Memory B cell (primary cell): ENCODE measurements around the gene CCT7.

Experiments used
- ATAC-seq: fragments of 150-1000 bp; cut with Tn5 transposase; 2 replicates; pipeline ENCODE4 v1.10.0; 2021; ENCODE audit warnings: low read depth, mild to moderate bottlenecking, moderate library complexity
- DNase-seq, 2 donors: peaks; one replicate each; pipeline ENCODE4 v3.0.0; 2022; ENCODE audit warnings: low spot score in 2 of 2
- H3K27ac Mint-ChIP-seq: one replicate; pipeline ENCODE4 v1.8.0; 2022; ENCODE audit warnings: mild to moderate bottlenecking, moderate library complexity, mixed read lengths
- H3K27me3 Mint-ChIP-seq: one replicate; pipeline ENCODE4 v1.8.0; 2022; ENCODE audit warnings: mixed read lengths
- H3K36me3 Mint-ChIP-seq: one replicate; pipeline ENCODE4 v1.8.0; 2022; ENCODE audit warnings: mild to moderate bottlenecking, mixed read lengths
- H3K4me1 Mint-ChIP-seq: one replicate; pipeline ENCODE4 v1.8.0; 2022; ENCODE audit warnings: mixed read lengths
- H3K4me3 Mint-ChIP-seq: one replicate; pipeline ENCODE4 v1.8.0; 2022; ENCODE audit warnings: mild to moderate bottlenecking, moderate library complexity, mixed read lengths
- H3K9me3 Mint-ChIP-seq: one replicate; pipeline ENCODE4 v1.8.0; 2022; ENCODE audit warnings: mixed read lengths

CCT7 gene

DNA sequence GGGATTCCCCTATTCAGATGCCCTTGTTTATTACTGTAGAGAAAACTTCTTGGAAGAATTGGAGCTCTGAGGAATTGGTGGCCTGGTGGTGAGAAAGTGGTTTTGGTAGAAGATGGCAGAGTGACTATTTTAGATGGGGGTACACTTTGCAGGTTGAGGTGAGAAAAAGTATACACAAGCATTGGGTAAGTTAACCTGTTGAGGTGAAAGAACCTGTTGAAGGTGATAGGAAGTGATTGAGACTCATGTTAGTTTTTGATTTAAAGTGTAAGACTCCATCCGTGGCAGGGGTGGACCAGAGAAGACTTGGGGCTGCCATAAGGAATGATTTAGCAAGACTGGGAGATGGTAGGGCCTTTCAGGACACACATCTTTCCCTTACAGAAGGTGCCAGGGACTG lies 3.1 kb downstream of the CCT7 start:
- H3K27me3 Mint-ChIP-seq, result no peaks in the 10 kb centered on the region
- H3K36me3 Mint-ChIP-seq, result peaks cover 4% of the 10 kb centered on the region
- H3K9me3 Mint-ChIP-seq, result no peaks in the 10 kb centered on the region
- peak overlapping the region; percentile 1 for H3K27ac Mint-ChIP-seq
- no peak overlapping the region for H3K4me3 Mint-ChIP-seq
- peaks cover 26% of the 10 kb centered on the region for H3K4me1 Mint-ChIP-seq
- DNase-seq (no peak), ATAC-seq (no peak)

DNA sequence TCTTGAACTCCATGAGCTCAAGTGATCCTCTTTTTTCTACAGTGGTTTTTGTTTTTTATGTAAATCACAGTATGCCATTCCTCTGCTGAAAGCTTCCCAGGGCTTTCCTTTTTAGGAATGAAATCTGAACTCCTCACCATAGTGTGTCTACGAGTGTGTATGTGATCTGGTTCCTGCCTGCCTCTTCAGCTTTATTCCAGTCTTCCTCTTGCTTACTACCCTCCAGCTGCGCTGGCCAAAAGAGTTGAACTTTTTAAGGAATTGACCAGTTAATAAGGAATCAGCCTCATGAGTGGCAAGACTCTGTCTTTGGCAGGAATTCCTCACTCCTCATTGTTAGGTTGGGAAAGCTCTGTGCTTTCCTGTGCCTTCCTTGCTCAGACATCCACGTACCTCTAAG lies 4.0 kb downstream of the CCT7 start:
- Mint-ChIP-seq H3K36me3 (peaks cover 4% of the 10 kb centered on the region), H3K27me3 (no peaks in the 10 kb centered on the region), H3K4me1 (peaks cover 21% of the 10 kb centered on the region), H3K4me3 (no peak overlapping the region), H3K9me3 (no peaks in the 10 kb centered on the region), H3K27ac (no peak overlapping the region)
- DNase-seq, result no peak
- ATAC-seq, result no peak

GRCh38 chr2:73238976-73239375 lies 4.9 kb downstream of the CCT7 start:
- Mint-ChIP-seq H3K4me3 (no peak overlapping the region), H3K27ac (no peak overlapping the region), H3K9me3 (no peaks in the 10 kb centered on the region), H3K27me3 (no peaks in the 10 kb centered on the region), H3K36me3 (peaks cover 4% of the 10 kb centered on the region), H3K4me1 (peaks cover 21% of the 10 kb centered on the region)
- ATAC-seq (no peak), DNase-seq (no peak)

DNA sequence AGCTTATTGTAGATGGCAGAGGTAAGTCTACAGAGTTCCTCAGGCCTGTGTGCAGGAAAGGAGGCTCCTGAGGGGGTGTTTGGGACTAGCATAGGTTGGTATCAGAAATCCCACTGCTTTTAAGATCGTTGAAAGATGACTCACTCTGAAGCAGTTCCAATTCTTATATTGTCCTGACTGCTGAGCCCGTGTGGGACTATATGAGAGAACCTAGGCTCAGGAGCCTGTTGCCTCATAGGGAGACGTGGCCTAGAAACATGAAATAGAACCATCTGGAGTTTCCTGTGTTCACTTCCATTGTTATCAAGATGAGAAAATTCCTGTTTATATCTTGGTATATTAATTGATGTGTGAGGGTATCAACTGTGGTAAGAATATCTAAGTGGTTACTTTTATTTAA lies 5.7 kb downstream of the CCT7 start:
- Mint-ChIP-seq H3K36me3 (peaks cover 4% of the 10 kb centered on the region), H3K4me1 (peaks cover 20% of the 10 kb centered on the region), H3K4me3 (no peak overlapping the region), H3K27ac (no peak overlapping the region), H3K9me3 (no peaks in the 10 kb centered on the region), H3K27me3 (no peaks in the 10 kb centered on the region)
- no peak for ATAC-seq
- no peak for DNase-seq

DNA sequence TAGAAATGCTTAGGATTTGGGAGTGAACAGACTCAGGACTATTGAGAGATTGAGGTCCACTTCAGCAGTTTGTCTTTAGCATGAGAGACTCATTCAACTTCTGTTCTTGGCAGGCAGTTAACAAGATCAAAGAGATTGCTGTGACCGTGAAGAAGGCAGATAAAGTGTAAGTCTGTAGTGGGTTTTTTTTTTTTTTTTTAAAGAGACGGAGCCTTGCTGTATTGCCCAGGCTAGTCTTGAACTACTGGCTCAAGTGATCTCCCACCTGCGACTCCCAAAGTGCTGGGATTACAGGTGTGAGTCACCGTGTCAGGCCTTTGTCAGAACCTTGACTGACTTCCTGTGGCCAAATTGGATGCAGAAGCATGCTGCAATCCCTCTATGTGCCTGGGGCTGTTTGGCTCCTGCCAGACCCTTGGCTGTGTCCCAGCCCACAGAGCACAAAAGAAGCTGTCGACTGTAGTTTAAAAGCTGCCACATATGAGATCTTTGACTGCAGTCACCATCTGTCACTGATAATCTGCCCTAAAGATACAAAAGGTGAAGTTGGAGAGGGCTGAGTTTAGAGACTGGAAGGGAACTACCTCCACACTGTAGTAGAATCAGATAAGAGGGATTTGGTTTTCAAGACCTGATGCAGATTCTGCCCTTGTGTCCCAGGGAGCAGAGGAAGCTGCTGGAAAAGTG lies 9.9 kb downstream of the CCT7 start:
- Mint-ChIP-seq H3K9me3 (no peaks in the 10 kb centered on the region), H3K4me1 (peaks cover 4% of the 10 kb centered on the region), H3K36me3 (peaks cover 22% of the 10 kb centered on the region), H3K27me3 (no peaks in the 10 kb centered on the region), H3K4me3 (no peak overlapping the region), H3K27ac (no peak overlapping the region)
- no peak for DNase-seq
- no peak for ATAC-seq

GRCh38 chr2:73244580-73244979 lies 10.5 kb downstream of the CCT7 start:
- H3K36me3 Mint-ChIP-seq, result peaks cover 23% of the 10 kb centered on the region
- no peaks in the 10 kb centered on the region for H3K9me3 Mint-ChIP-seq
- peaks cover 4% of the 10 kb centered on the region for H3K4me1 Mint-ChIP-seq
- no peak for DNase-seq
- H3K4me3 Mint-ChIP-seq, result no peak overlapping the region
- H3K27me3 Mint-ChIP-seq, result no peaks in the 10 kb centered on the region
- H3K27ac Mint-ChIP-seq, result no peak overlapping the region
- ATAC-seq, result no peak

DNA sequence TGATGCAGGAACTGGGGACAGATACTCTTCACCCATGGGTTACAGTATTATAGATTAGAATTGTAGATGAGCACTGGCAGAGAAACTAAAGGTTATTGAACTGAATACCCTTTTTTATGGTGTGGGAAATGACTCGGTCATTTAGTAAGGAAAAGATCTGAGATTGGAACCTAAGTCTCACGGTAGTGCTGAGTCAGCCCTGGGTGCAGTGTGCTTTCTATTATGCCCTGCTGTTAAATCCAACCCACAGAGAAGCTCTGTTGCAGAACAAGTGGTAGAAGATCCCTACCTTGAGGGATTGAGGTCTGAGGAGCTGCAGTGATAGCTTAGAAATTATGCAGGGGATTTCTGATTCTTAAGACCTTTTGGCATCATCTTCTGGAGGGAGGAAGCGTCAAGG lies 12.7 kb downstream of the CCT7 start:
- DNase-seq, result no peak
- Mint-ChIP-seq H3K27me3 (no peaks in the 10 kb centered on the region), H3K27ac (peak overlapping the region; percentile 4), H3K36me3 (peaks cover 38% of the 10 kb centered on the region), H3K4me1 (peaks cover 4% of the 10 kb centered on the region), H3K4me3 (no peak overlapping the region), H3K9me3 (no peaks in the 10 kb centered on the region)
- ATAC-seq, result no peak

DNA sequence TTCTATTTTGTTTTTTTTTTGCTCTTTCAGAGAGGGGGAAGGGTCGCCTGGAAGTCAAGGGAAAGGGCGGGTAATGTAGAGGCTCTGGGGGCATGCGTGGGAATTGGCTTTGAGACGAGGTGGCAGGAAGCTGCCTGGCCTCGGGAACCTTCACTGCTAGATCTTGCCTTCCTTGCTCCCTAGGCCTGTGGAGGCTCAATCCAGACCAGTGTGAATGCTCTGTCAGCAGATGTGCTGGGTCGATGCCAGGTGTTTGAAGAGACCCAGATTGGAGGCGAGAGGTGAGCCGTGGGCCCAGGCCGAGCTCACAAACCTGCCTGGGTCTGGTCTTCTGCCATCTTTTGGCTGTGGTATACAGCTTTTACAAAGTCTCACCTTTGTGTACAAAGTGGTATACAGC lies 15.5 kb downstream of the CCT7 start:
- H3K4me3 Mint-ChIP-seq, result no peak overlapping the region
- no peak overlapping the region for H3K27ac Mint-ChIP-seq

GRCh38 chr2:73250872-73251846 lies 17.1 kb downstream of the CCT7 start:
- H3K27ac Mint-ChIP-seq, result no peak overlapping the region
- peaks cover 38% of the 10 kb centered on the region for H3K36me3 Mint-ChIP-seq
- DNase-seq, result no peak
- no peaks in the 10 kb centered on the region for H3K9me3 Mint-ChIP-seq
- H3K27me3 Mint-ChIP-seq, result no peaks in the 10 kb centered on the region
- peaks cover 2% of the 10 kb centered on the region for H3K4me1 Mint-ChIP-seq
- no peak for ATAC-seq
- H3K4me3 Mint-ChIP-seq, result no peak overlapping the region

More for the DNA sequence above, 15.5 kb downstream of the CCT7 start:
- H3K27me3 Mint-ChIP-seq, result no peaks in the 10 kb centered on the region
- peaks cover 4% of the 10 kb centered on the region for H3K4me1 Mint-ChIP-seq
- H3K9me3 Mint-ChIP-seq, result no peaks in the 10 kb centered on the region
- H3K36me3 Mint-ChIP-seq, result peaks cover 44% of the 10 kb centered on the region
- no peak for DNase-seq
- no peak for ATAC-seq

DNA sequence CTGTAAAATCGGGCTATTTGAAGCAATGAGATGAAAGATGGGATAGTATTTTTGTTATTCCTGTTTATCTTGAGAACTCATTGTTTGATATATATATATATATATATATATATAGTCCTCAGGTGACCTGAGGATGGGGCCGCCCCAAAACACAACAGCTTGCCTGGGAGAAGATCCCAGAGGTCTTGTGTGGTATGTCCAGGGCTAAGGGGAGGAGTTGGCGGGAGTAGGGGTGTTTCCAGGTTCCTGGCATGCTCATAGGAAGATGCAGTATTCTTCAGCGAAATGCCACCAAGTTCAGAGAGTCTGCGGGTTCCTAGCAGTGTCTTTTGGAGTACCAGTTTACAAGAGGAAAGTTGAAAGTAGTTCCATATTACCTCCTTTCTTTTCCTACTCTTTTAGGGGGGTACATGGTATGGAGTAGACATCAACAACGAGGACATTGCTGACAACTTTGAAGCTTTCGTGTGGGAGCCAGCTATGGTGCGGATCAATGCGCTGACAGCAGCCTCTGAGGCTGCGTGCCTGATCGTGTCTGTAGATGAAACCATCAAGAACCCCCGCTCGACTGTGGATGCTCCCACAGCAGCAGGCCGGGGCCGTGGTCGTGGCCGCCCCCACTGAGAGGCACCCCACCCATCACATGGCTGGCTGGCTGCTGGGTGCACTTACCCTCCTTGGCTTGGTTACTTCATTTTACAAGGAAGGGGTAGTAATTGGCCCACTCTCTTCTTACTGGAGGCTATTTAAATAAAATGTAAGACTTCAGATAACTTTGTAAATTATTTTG lies 18.3 kb downstream of the CCT7 start:
- Mint-ChIP-seq H3K36me3 (peaks cover 28% of the 10 kb centered on the region), H3K27ac (no peak overlapping the region)
- DNase-seq, result no peak

DNA sequence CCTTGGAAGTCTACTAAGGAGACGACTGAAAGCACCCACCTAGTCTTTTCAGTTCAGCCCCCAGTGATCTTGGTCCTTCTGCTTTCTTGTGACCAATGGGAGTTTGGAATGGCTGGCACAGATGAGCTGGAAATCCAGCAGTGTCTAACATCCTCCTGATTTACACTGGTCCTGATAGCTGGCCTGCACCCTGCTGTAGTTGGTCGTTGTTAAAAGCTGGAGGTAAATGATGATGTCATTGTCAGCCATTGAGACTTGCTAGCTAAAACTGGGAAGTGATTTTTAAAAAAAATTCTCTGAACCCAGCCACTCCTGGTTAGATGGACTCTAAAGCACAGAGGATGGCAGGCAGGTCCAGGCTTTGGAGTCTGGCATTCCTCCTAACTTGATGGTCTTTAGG lies 19.3 kb downstream of the CCT7 start:
- peaks cover 28% of the 10 kb centered on the region for H3K36me3 Mint-ChIP-seq
- DNase-seq, result no peak

More for the DNA sequence above, 18.3 kb downstream of the CCT7 start:
- H3K4me3 Mint-ChIP-seq, result no peak overlapping the region
- no peaks in the 10 kb centered on the region for H3K27me3 Mint-ChIP-seq
- ATAC-seq, result no peak
- no peaks in the 10 kb centered on the region for H3K4me1 Mint-ChIP-seq
- no peaks in the 10 kb centered on the region for H3K9me3 Mint-ChIP-seq

DNA sequence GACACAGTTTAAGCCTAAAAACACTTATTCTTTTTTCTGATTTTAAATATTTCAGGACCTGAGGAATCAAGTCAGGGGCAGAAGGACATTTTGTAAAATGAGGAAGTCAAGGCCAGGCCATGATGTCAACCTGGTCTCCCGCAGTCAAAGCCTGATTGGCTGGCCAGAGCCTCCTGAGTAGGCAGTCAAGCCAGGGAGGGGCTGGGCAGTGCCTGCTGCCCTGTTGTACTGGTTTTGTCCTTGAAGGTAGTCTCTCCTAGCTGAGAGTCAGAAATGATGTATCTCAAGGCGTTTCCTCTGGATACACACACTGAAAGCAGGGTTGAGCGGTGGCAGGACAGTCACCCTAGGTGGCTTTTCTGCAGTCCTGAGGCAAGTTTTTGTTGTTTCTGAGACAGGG lies 19.8 kb downstream of the CCT7 start:
- Mint-ChIP-seq H3K36me3 (peaks cover 26% of the 10 kb centered on the region), H3K27me3 (no peaks in the 10 kb centered on the region), H3K27ac (no peak overlapping the region), H3K4me1 (no peaks in the 10 kb centered on the region), H3K9me3 (no peaks in the 10 kb centered on the region), H3K4me3 (no peak overlapping the region)
- no peak for ATAC-seq
- DNase-seq, result no peak

More for the DNA sequence above, 19.3 kb downstream of the CCT7 start:
- H3K27ac Mint-ChIP-seq, result no peak overlapping the region
- no peak for ATAC-seq
- no peaks in the 10 kb centered on the region for H3K4me1 Mint-ChIP-seq
- H3K9me3 Mint-ChIP-seq, result no peaks in the 10 kb centered on the region
- H3K27me3 Mint-ChIP-seq, result no peaks in the 10 kb centered on the region
- H3K4me3 Mint-ChIP-seq, result no peak overlapping the region

DNA sequence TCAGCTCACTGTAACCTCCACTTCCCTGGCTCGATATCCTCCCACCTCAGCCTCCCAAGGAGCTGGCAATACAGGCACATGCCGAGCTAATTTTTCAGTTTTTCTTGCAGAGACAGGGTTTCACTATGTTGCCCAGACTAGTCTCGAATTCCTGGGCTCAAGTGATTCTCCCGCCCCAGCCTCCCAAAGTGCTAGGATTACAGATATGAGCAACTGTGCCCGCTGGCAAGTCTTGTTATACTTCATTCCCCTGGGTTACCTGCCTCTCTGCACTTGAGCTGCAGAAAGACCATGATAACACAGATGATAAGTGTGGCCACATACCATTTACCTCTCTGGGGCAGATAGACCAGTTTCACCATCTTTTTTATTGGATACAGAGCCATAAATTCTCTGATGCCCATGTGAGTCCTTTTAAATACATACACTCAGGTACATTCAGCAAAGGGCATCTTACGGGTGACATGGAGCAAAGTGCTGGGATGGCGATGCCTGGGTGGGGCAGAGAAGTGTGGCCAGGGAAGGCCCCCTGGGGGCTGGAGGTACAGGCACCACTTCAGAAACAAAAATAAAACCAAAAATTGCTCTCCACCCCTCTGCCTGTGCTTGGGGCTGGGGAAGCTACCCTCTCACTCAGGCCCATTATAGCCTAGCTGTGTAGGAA lies 20.4 kb downstream of the CCT7 start:
- H3K4me3 Mint-ChIP-seq, result no peak overlapping the region
- H3K27ac Mint-ChIP-seq, result peak overlapping the region; percentile 53
- H3K36me3 Mint-ChIP-seq, result peaks cover 29% of the 10 kb centered on the region
- DNase-seq, result no peak
- H3K27me3 Mint-ChIP-seq, result no peaks in the 10 kb centered on the region
- no peaks in the 10 kb centered on the region for H3K9me3 Mint-ChIP-seq
- no peaks in the 10 kb centered on the region for H3K4me1 Mint-ChIP-seq
- no peak for ATAC-seq
